Astrocyte (in vitro differentiated cells and primary cell): ENCODE measurements around the gene FGD5.

ENCODE experiments used
- CTCF ChIP-seq: IDR thresholded peaks from 2 replicates; pipeline ENCODE4 v1.5.1; 2011; ENCODE audit warnings: low read depth, mild to moderate bottlenecking, inconsistent platforms, low read length, moderate library complexity; ENCODE audit not compliant: insufficient read depth
- EZH2 ChIP-seq: IDR thresholded peaks from 2 replicates; pipeline ENCODE4 v1.6.1; 2012; ENCODE audit warnings: mild to moderate bottlenecking, low read length, inconsistent platforms; ENCODE audit not compliant: insufficient read depth

DNA sequence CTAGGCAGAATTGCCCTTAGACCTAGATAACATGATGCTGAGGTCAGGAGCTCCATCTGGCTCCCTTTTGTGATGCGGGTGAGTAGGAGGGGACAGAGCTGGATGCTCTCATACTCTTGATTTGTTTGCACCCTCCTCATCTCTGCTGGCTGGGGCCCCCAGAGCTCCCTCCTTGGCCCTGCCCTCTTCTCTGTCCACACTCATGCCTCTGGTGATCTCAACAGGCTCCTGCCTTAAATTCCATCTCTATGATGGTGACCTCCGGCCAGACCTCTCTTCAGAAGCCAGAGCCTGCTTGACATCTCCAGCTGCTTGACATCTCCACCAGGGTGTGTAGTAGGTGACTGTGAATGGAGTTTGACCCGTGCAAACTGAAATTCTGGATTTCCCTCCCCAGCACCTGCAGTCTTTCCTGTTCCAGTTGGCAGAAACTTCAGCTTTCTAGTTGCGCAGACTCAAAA, 4.3 kb upstream of the FGD5 start:
- no peak for TF ChIP-seq CTCF
- TF ChIP-seq EZH2 = no peak
